ENCODE data around the gene ARL4D. TPM values are rescaled to one million over a fixed set of nuclear protein-coding genes. Genes with fewer than 3 reads are reported as not detected.

The ARL4D gene
- total and polyA plus RNA-seq, 9 donors = 10.4 to 16.1 (median 14.3) TPM

DNA sequence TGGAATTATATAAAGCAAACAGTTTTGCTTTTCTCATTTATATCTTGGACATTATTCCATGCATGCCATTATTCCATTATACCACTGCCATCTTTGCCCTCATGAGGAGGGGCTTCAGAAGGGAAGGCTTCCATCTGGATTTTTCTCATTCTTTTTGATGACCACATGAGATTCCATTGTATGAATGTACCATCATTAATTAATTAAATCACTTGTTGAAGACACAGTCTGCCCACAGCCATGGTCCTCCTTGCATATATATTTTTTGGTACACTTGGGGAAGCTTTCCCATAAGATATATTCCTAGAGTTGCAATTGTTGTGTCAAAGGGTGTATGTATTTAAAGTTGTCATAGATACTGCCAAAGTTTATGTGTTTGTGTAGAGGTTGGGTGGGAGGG lies 7.1 kb downstream of the ARL4D start:
- no peak for DNase-seq
- H3K9me3 ChIP-seq (replicated peaks; ENCODE audit: control insufficient read depth, low read depth, low read length) = no peaks in the 10 kb centered on the region
- H3K27me3 ChIP-seq (ENCODE audit: control insufficient read depth, insufficient read depth, low read length) = no peaks in the 10 kb centered on the region
- H3K27ac ChIP-seq (ENCODE audit: low read length) = no peak overlapping the region
- H3K4me1 ChIP-seq (ENCODE audit: control insufficient read depth, insufficient read depth, low read length) = peaks cover 10% of the 10 kb centered on the region
- H3K4me3 ChIP-seq (ENCODE audit: low read length) = no peak overlapping the region
- peaks cover 3% of the 10 kb centered on the region for H3K36me3 ChIP-seq (ENCODE audit: control insufficient read depth, insufficient read depth, low read length)

- Histone ChIP-seq H3K27me3 (ENCODE audit: control insufficient read depth, insufficient read depth, low read length) (no peaks in the 10 kb centered on the region), H3K27ac (ENCODE audit: low read length) (no peak overlapping the region), H3K9me3 (replicated peaks; ENCODE audit: control insufficient read depth, low read depth, low read length) (no peaks in the 10 kb centered on the region), H3K36me3 (ENCODE audit: control insufficient read depth, insufficient read depth, low read length) (no peaks in the 10 kb centered on the region), H3K4me3 (ENCODE audit: low read length) (no peak overlapping the region), H3K4me1 (ENCODE audit: control insufficient read depth, insufficient read depth, low read length) (peaks cover 15% of the 10 kb centered on the region)
- WGBS (ENCODE audit: insufficient coverage) = 46% methylated on average over 7 of the region's 10 CpGs
- DNase-seq = no peak
Observed at GRCh38 chr17:43406676-43407645, 8.2 kb downstream of the ARL4D start.

DNA sequence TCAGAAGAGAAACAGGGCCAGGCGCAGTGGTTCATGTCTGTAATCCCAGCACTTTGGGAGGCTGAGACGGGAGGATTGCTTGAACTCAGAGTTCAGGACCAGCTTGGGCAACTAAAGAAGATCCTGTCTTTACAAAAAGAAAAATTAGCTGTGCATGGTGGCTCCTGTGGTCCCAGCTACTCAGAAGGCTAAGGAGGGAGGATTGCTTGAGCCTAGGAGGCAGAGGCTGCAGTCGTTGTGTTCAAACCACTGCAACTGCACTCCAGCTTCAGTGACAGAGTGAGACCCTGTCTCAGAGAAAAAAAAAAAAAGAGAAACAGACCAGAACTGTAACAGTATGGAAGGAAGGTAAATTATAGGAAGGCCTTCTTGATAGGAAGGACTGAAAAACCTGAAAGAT lies 10.3 kb downstream of the ARL4D start:
- H3K27ac ChIP-seq (ENCODE audit: low read length) = no peak overlapping the region
- H3K4me3 ChIP-seq (ENCODE audit: low read length) = no peak overlapping the region
- no peaks in the 10 kb centered on the region for H3K36me3 ChIP-seq (ENCODE audit: control insufficient read depth, insufficient read depth, low read length)
- 70% methylated on average over 3 of the region's 3 CpGs for WGBS (ENCODE audit: insufficient coverage)
- H3K9me3 ChIP-seq (replicated peaks; ENCODE audit: control insufficient read depth, low read depth, low read length) = no peaks in the 10 kb centered on the region
- no peak for DNase-seq
- H3K4me1 ChIP-seq (ENCODE audit: control insufficient read depth, insufficient read depth, low read length) = peaks cover 21% of the 10 kb centered on the region
- H3K27me3 ChIP-seq (ENCODE audit: control insufficient read depth, insufficient read depth, low read length) = no peaks in the 10 kb centered on the region

DNA sequence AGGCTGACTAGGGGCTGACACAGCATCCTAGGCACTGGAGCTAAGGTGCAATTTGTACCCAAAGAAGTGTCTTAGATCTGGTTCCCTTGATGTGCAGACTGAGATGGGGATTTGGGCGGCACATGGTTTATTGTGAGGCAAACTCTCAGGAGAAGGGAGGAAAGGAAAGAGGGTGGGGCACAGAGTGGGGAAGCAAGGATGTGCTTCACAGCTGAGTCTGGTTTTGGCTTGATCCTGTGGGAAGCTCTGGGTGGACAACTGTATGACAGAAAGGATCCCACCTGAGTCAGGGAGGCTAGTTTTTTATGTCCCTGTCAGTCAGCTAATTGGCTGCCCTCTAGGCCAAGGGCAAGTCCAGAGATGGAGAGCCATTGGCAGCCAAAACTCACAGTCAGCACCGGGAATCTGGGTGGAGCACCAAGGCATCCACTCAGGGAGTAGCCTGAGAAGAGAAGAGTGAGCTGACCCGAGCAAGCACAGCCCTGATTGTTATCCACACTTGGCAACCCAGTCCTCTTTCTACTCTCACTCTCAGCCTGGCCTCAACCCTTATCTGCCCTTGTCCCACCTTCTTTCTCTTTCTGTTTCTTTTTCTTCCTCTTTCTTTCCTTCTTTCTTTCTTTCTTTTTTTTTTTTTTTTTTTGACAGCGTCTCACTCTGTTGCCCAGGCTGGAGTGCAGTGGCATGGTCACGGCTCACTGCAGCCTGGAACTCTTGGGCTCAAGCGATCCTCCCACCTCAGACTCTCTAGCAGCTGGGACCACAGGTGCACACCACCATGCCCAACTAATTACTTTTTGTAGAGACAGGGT lies 12.0 kb downstream of the ARL4D start:
- no peaks in the 10 kb centered on the region for H3K36me3 ChIP-seq (ENCODE audit: control insufficient read depth, insufficient read depth, low read length)
- 60% methylated on average over 3 of the region's 6 CpGs for WGBS (ENCODE audit: insufficient coverage)
- H3K9me3 ChIP-seq (replicated peaks; ENCODE audit: control insufficient read depth, low read depth, low read length) = no peaks in the 10 kb centered on the region
- peak; percentile 45 for DNase-seq
- peaks cover 21% of the 10 kb centered on the region for H3K4me1 ChIP-seq (ENCODE audit: control insufficient read depth, insufficient read depth, low read length)
- H3K4me3 ChIP-seq (ENCODE audit: low read length) = no peak overlapping the region
- H3K27ac ChIP-seq (ENCODE audit: low read length) = no peak overlapping the region
- no peaks in the 10 kb centered on the region for H3K27me3 ChIP-seq (ENCODE audit: control insufficient read depth, insufficient read depth, low read length)

DNA sequence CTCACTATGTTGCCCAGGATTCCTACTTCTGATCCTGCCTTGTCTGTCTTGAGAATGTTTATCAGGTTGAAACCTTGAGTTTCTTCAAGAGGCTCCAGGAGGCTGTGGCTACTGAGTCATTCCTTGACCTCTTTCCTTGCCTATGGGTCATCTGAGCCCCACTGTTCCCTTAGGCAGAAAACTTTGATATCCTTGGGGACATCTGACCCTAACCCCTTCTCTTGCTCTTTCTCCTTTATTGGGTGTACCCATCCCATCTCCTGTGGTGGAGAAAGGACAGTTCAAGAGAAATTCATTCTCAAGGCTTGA lies 12.5 kb downstream of the ARL4D start:
- peaks cover 23% of the 10 kb centered on the region for H3K4me1 ChIP-seq (ENCODE audit: control insufficient read depth, insufficient read depth, low read length)
- DNase-seq = no peak
- H3K9me3 ChIP-seq (replicated peaks; ENCODE audit: control insufficient read depth, low read depth, low read length) = no peaks in the 10 kb centered on the region
- H3K27me3 ChIP-seq (ENCODE audit: control insufficient read depth, insufficient read depth, low read length) = no peaks in the 10 kb centered on the region
- no peak overlapping the region for H3K4me3 ChIP-seq (ENCODE audit: low read length)
- H3K27ac ChIP-seq (ENCODE audit: low read length) = no peak overlapping the region
- no peaks in the 10 kb centered on the region for H3K36me3 ChIP-seq (ENCODE audit: control insufficient read depth, insufficient read depth, low read length)

GRCh38 chr17:43411749-43412148 lies 13.0 kb downstream of the ARL4D start:
- Histone ChIP-seq H3K4me3 (ENCODE audit: low read length) (no peak overlapping the region), H3K27me3 (ENCODE audit: control insufficient read depth, insufficient read depth, low read length) (no peaks in the 10 kb centered on the region), H3K36me3 (ENCODE audit: control insufficient read depth, insufficient read depth, low read length) (no peaks in the 10 kb centered on the region), H3K9me3 (replicated peaks; ENCODE audit: control insufficient read depth, low read depth, low read length) (no peaks in the 10 kb centered on the region), H3K27ac (ENCODE audit: low read length) (no peak overlapping the region), H3K4me1 (ENCODE audit: control insufficient read depth, insufficient read depth, low read length) (peaks cover 27% of the 10 kb centered on the region)
- WGBS (ENCODE audit: insufficient coverage) = no CpG with 5 or more reads among the region's 6 CpGs
- DNase-seq = no peak

DNA sequence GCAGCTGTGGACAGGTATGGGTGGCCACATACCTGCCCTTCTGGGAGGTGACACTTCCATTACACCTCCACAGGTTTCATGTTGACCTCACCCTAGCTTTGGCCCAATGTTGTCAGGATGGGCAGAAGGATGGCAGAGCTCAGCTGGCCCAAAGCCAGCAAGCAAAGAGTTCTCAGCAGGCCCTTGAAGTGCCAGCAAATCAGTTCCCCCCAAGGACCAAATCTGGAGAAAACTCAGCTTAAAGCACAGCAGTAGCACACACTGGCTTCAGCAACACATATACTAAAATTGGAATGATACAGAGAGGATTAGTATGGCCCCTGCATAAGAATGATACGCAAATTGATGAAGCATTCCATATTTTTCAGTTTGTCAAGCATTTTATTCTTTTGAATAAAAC lies 13.4 kb downstream of the ARL4D start:
- no CpG with 5 or more reads among the region's 1 CpG for WGBS (ENCODE audit: insufficient coverage)
- H3K9me3 ChIP-seq (replicated peaks; ENCODE audit: control insufficient read depth, low read depth, low read length) = no peaks in the 10 kb centered on the region
- no peaks in the 10 kb centered on the region for H3K36me3 ChIP-seq (ENCODE audit: control insufficient read depth, insufficient read depth, low read length)
- H3K4me1 ChIP-seq (ENCODE audit: control insufficient read depth, insufficient read depth, low read length) = peaks cover 32% of the 10 kb centered on the region
- H3K27ac ChIP-seq (ENCODE audit: low read length) = no peak overlapping the region
- no peak overlapping the region for H3K4me3 ChIP-seq (ENCODE audit: low read length)
- no peak for DNase-seq
- no peaks in the 10 kb centered on the region for H3K27me3 ChIP-seq (ENCODE audit: control insufficient read depth, insufficient read depth, low read length)

DNA sequence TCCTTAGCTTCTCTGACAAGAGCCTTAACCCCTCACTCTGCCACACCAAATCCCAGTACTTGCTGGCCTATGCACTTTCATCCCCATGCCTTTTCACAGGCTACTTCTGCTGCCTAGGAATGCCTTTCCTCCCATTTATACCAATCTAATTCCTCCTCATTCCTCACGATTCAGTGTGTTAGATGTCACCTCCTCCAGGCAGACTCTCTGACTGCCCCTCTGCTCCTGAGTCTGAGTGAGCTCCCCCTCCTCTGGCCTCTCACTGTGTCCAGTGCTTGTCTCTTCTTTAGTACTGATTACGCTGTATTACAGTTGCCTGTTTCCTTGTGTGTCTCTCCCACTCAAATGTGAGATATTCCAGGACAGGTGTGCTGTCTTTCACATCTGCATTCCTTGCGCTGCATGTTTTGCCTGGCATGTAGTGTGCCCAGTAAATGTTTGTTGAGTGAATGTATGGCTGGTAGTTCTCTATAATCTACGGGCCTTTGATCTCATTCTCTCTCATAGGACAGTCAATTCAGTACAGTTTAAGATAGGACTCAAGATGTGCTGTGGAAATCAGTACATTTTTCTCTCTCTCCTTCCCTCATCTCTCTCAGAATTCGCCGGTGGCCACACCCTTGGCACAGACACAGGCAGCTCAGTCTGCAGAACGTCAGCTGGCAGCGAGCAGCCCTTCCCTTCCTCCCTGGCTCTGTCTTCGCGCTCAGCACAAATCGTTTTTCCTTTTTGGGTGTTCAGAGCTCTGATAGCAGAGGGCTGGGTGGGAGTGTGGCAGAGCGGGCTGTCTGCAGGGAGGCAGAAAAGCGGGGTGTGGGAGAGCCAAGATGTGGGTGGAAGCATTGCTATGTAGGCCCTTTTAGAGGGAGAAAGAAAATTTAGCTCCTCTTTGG lies 18.5 kb downstream of the ARL4D start:
- Histone ChIP-seq H3K27me3 (ENCODE audit: control insufficient read depth, insufficient read depth, low read length) (no peaks in the 10 kb centered on the region), H3K36me3 (ENCODE audit: control insufficient read depth, insufficient read depth, low read length) (no peaks in the 10 kb centered on the region), H3K4me3 (ENCODE audit: low read length) (no peak overlapping the region), H3K9me3 (replicated peaks; ENCODE audit: control insufficient read depth, low read depth, low read length) (no peaks in the 10 kb centered on the region), H3K27ac (ENCODE audit: low read length) (peak overlapping the region; percentile 88), H3K4me1 (ENCODE audit: control insufficient read depth, insufficient read depth, low read length) (peaks cover 35% of the 10 kb centered on the region)
- WGBS (ENCODE audit: insufficient coverage) = 19% methylated on average over 5 of the region's 13 CpGs
- DNase-seq = peak; percentile 87

GRCh38 chr17:43418441-43419374 lies 19.9 kb downstream of the ARL4D start:
- Histone ChIP-seq H3K4me3 (ENCODE audit: low read length) (no peak overlapping the region), H3K9me3 (replicated peaks; ENCODE audit: control insufficient read depth, low read depth, low read length) (no peaks in the 10 kb centered on the region), H3K27me3 (ENCODE audit: control insufficient read depth, insufficient read depth, low read length) (no peaks in the 10 kb centered on the region), H3K36me3 (ENCODE audit: control insufficient read depth, insufficient read depth, low read length) (no peaks in the 10 kb centered on the region), H3K4me1 (ENCODE audit: control insufficient read depth, insufficient read depth, low read length) (peaks cover 31% of the 10 kb centered on the region), H3K27ac (ENCODE audit: low read length) (peak overlapping the region; percentile 88)
- WGBS (ENCODE audit: insufficient coverage) = 49% methylated on average over 6 of the region's 18 CpGs
- peak; percentile 35 for DNase-seq
